Neutrophil (primary cell): ENCODE results near the gene KCNJ12.

Experiments
- H3K27ac ChIP-seq: fragments of 200-600 bp; sonication (generic); 2 replicates; pipeline ENCODE4 v1.5.1; 2016; ENCODE audit warnings: mild to moderate bottlenecking, moderate library complexity
- H3K27me3 ChIP-seq: fragments of 200-600 bp; sonication (generic); 2 replicates; pipeline ENCODE4 v1.6.0; 2016; ENCODE audit warnings: mild to moderate bottlenecking
- H3K36me3 ChIP-seq: fragments of 200-600 bp; sonication (generic); 2 replicates; pipeline ENCODE4 v1.5.1; 2017
- H3K4me1 ChIP-seq, 2 experiments: fragments of 200-600 bp in 1 of 2; sonication (generic) in 1 of 2; 1 replicate in 1 of 2; 2 replicates in 1 of 2; pipeline versions ENCODE4 v1.5.1 to v1.6.1; 2013 to 2016; ENCODE audit warnings: low read depth in 1 of 2, low read length in 1 of 2, mild to moderate bottlenecking in 1 of 2, moderate library complexity in 1 of 2; ENCODE audit not compliant: control insufficient read depth in 1 of 2, insufficient read depth in 1 of 2
- H3K4me3 ChIP-seq, 2 experiments: fragments of 200-600 bp in 1 of 2; sonication (generic) in 1 of 2; 1 replicate in 1 of 2; 2 replicates in 1 of 2; pipeline ENCODE4 v1.5.1; 2013 to 2016; ENCODE audit warnings: low read depth in 1 of 2, low read length in 1 of 2, mild to moderate bottlenecking in 1 of 2, moderate library complexity in 1 of 2
- H3K9me3 ChIP-seq: fragments of 200-600 bp; sonication (generic); 2 replicates; pipeline ENCODE4 v1.5.1; 2016
- CTCF ChIP-seq: fragments of 200-600 bp; sonication (generic); IDR thresholded peaks from 2 replicates; pipeline ENCODE4 v1.5.1; 2016; ENCODE audit warnings: antibody characterized with exemption

The KCNJ12 gene

GRCh38 chr17:21463779-21464407, 87.7 kb downstream of the KCNJ12 start:
- Histone ChIP-seq H3K9me3 (no peaks in the 10 kb centered on the region), H3K4me3 (no peak overlapping the region), H3K27me3 (peaks cover 91% of the 10 kb centered on the region), H3K36me3 (no peaks in the 10 kb centered on the region), H3K4me1 (no peaks in the 10 kb centered on the region), H3K27ac (no peak overlapping the region)
- TF ChIP-seq CTCF: no peak

GRCh38 chr17:21464611-21465021, 88.5 kb downstream of the KCNJ12 start:
- no peak overlapping the region for H3K4me3 ChIP-seq
- peaks cover 83% of the 10 kb centered on the region for H3K27me3 ChIP-seq
- H3K4me1 ChIP-seq: no peaks in the 10 kb centered on the region
- H3K27ac ChIP-seq: no peak overlapping the region
- no peak for TF ChIP-seq CTCF
- no peaks in the 10 kb centered on the region for H3K9me3 ChIP-seq
- H3K36me3 ChIP-seq: no peaks in the 10 kb centered on the region

DNA sequence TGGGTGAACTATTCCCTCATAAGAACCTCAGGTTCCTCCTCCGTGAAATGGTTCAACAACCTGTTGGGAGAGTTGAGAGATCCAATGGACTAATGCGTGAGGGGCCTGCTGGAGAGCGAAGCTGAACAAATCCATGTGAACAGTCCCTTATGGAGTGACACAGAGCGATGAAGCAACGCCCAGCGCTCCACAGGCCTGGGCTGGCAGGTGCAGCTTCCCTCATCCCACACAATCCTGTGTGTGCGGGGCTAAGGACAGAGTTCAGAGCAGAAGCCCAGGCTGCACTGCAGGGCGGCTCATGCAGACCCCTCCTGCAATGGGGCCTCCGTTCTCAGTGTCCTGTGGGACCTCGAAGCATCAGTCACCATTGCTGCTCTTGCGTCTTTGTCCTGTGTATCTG, 90.4 kb downstream of the KCNJ12 start:
- no peak overlapping the region for H3K27ac ChIP-seq
- H3K27me3 ChIP-seq: peaks cover 77% of the 10 kb centered on the region

DNA sequence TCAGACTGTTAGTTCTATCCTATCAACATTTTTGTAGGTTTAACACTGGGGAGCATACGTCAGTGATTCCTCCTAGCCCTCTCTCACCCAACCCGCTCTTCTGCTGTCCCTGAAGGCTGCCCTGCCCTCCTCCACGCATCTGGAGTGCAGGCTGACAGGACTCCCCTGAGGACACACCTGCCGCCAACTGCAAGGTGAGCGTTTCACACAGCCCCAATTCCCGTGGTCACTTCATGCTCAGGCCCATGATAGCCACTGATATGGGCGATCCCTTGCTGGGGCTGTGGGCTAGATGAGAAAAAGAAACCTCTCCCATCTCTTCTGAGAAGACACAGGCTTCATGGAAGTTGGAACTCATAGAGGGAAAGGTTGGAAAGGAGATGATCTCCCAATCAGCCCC, 91.0 kb downstream of the KCNJ12 start:
- Histone ChIP-seq H3K4me1 (no peaks in the 10 kb centered on the region), H3K9me3 (no peaks in the 10 kb centered on the region), H3K27ac (no peak overlapping the region), H3K27me3 (peaks cover 77% of the 10 kb centered on the region), H3K4me3 (no peak overlapping the region), H3K36me3 (no peaks in the 10 kb centered on the region)
- no peak for TF ChIP-seq CTCF

More for the DNA sequence above, 90.4 kb downstream of the KCNJ12 start:
- Histone ChIP-seq H3K4me3 (no peak overlapping the region), H3K9me3 (no peaks in the 10 kb centered on the region), H3K4me1 (no peaks in the 10 kb centered on the region), H3K36me3 (no peaks in the 10 kb centered on the region)
- no peak for TF ChIP-seq CTCF

GRCh38 chr17:21467739-21468490, 91.8 kb downstream of the KCNJ12 start:
- H3K4me3 ChIP-seq: no peak overlapping the region
- H3K27me3 ChIP-seq: peaks cover 75% of the 10 kb centered on the region
- H3K9me3 ChIP-seq: no peaks in the 10 kb centered on the region
- no peak for TF ChIP-seq CTCF
- no peaks in the 10 kb centered on the region for H3K36me3 ChIP-seq
- H3K4me1 ChIP-seq: no peaks in the 10 kb centered on the region
- no peak overlapping the region for H3K27ac ChIP-seq
